Fibroblast of pulmonary artery (primary cell): ENCODE data around the gene ACTA1.

Source experiments
- DNase-seq: peaks from one replicate; pipeline ENCODE4 v3.0.0-alpha.2; 2010; ENCODE audit warnings: low read depth
- H3K4me3 ChIP-seq: replicated peaks from 2 replicates; pipeline ENCODE4 v1.5.1; 2011; ENCODE audit warnings: low read depth, mild to moderate bottlenecking, control low read depth, low read length, moderate library complexity
- CTCF ChIP-seq: IDR thresholded peaks from 2 replicates; pipeline ENCODE4 v1.5.1; 2011; ENCODE audit warnings: mild to moderate bottlenecking, control low read depth, low read length, inconsistent platforms; ENCODE audit errors: missing control alignments

Gene ACTA1

GRCh38 chr1:229456016-229456415, 22.1 kb upstream of the ACTA1 start:
- no peak for DNase-seq
- no peak for TF ChIP-seq CTCF
- no peak overlapping the region for H3K4me3 ChIP-seq

DNA sequence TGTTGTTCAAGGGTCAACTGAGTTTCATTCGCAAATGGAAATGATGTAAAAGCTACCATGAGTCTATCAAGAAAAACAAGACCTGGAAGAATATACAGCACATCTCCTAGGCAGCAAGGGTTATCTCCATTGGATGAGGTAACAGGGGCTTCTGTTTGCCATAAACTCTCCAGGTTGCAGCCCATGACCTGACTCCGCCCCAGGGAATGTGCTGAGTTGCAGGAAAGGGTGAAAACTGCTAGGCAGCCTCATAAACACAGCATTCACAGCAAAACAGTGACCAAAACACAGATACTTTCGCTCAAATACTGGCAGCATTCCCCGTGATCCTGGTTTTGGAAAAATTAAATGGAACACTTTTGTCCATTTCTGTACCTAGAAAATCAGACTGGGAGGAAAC, 20.2 kb upstream of the ACTA1 start:
- no peak for TF ChIP-seq CTCF
- H3K4me3 ChIP-seq: no peak overlapping the region
- DNase-seq: no peak

DNA sequence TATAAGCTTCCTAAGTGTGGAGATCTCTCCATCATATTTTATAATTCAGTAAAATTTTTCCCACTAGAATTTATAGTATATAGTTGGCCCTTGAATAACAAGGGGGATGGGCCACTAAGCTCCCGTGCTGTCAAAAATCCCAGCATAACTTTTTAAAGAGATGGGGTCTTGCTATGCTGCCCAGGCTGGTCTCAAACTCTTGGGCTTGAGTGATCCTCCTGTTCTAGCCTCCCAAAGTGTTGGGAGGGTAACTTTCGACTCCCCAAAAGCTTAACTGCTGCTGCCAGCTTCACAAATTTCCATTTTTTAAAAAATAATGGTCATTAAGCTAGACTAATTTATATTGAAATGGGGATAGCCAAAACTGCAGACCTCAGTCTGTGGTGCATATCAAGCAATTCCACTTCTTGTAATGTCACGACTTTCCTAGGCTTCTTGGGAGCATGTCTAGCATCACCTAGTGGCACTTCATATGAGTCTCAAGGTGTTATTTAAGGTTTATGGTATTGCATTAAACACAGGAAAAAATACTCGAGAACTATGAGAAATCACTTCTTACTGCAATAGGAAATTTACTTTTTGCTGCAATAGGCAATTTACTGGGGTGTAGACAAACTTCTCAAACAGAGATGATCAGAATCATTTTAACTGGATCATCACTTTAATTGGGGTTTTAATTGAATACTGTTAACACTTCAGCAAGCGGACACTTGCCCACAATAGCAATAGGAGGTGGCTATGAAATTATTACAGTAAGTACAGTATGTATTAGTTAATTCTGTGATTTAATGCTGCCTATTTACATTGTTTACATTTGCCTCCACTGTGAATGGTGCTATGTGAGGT, 19.3 kb upstream of the ACTA1 start:
- H3K4me3 ChIP-seq: no peak overlapping the region
- peak; percentile 62 for TF ChIP-seq CTCF
- peak; percentile 55 for DNase-seq

DNA sequence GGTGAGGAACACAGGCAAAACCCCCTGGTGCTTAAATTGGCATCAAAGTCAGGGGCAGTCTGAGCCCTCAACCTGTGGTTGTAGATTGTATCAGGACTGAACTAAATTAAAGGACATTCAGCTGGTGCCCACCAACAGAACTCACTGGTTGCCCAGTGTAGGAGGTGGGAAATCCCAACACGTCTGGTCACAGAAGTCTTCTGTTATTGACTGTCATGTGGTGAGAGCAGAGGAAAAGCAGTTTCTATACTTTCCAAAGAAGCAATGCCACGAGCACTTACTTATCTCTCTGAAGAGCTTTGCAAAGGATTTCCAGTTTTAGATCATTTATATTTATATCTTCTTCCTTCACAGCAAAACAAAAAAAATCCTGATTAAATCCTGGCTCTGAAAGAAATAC, 15.0 kb upstream of the ACTA1 start:
- no peak for DNase-seq
- TF ChIP-seq CTCF: no peak
- no peak overlapping the region for H3K4me3 ChIP-seq

DNA sequence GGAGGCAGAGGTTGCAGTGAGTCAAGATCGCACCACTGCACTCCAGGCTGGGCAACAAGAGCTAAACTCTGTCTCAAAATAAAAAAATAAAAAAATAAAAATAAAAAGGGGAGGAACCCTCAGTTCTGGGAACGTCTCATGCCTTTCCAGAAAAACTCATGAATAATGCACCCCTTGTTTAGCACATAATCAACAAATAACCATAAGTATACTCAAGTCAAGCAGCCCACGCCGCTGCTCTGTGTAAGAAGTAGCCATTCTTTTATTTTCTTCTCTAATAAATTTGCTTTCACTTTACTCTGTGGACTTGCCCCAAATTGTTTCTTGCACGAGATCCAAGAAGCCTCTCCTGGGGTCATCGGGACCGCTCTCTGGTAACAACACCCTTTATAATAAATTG, 14.5 kb upstream of the ACTA1 start:
- DNase-seq: no peak
- no peak for TF ChIP-seq CTCF
- H3K4me3 ChIP-seq: no peak overlapping the region

DNA sequence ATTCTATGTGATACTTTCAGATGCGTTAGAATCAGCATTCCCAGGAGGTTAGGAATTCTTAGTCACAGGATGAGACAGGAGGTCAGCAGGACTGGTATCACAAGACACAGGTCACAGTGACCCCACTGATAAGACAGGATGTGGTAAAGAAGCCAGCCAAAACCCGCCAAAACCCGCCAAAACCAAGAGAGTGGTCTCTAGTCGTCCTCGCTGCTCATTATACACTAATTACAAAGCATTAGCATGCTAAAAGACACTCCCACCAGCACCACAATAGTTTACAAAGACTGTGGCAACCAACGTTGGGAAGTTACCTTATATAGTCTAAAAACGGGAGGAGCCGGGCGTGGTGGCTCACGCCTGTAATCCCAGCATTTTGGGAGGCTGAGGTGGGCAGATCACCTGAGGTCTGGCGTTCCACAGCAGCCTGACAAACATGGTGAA, 13.9 kb upstream of the ACTA1 start:
- H3K4me3 ChIP-seq: no peak overlapping the region
- DNase-seq: no peak
- TF ChIP-seq CTCF: no peak

GRCh38 chr1:229445828-229446227, 11.9 kb upstream of the ACTA1 start:
- TF ChIP-seq CTCF: no peak
- no peak for DNase-seq
- no peak overlapping the region for H3K4me3 ChIP-seq
